B cell (primary cell): ENCODE data around the gene REV1.

ENCODE experiments used
- EZH2 ChIP-seq: IDR thresholded peaks from 2 replicates; pipeline ENCODE4 v1.6.1; 2012; ENCODE audit warnings: borderline replicate concordance, low read depth, mild to moderate bottlenecking, moderate library complexity, low read length; ENCODE audit not compliant: insufficient read depth, poor library complexity, severe bottlenecking
- TF ChIP-seq, protein P1 (sequence below): fragments of 200-600 bp; IDR thresholded peaks from one replicate; pipeline ENCODE4 v1.8.0; 2022; ENCODE audit warnings: antibody characterized with exemption, mild to moderate bottlenecking

DNA sequence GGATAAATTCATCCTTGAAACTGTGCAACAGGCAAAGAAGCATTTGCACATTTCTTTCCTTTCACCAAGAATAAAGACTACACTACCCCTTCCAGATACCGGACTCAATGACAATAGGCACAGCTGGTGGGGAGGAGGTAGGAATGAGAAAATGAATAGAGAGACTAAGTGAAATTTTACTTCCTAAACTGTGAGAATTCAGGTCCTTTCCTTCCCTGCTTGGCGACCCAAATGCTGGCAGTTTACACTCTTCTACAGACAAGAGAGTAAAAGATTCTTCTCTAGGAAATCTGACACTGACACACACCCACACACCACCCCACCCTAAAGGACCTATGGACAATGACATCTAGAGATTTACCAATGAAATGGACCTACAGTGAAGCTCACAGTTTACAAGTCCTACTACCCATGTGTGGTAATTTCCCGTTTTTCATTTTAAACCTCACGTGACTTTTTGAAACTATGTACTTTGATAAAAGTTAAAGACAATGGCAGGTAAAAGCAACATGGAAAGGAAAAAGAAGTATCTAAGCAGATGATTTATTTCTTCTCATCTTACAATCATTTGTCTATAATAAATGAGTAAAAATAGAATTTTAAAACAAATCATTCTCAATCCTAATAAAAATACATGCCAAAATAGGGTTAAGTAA, 27.9 kb downstream of the REV1 start:
- TF ChIP-seq, protein P1, sequence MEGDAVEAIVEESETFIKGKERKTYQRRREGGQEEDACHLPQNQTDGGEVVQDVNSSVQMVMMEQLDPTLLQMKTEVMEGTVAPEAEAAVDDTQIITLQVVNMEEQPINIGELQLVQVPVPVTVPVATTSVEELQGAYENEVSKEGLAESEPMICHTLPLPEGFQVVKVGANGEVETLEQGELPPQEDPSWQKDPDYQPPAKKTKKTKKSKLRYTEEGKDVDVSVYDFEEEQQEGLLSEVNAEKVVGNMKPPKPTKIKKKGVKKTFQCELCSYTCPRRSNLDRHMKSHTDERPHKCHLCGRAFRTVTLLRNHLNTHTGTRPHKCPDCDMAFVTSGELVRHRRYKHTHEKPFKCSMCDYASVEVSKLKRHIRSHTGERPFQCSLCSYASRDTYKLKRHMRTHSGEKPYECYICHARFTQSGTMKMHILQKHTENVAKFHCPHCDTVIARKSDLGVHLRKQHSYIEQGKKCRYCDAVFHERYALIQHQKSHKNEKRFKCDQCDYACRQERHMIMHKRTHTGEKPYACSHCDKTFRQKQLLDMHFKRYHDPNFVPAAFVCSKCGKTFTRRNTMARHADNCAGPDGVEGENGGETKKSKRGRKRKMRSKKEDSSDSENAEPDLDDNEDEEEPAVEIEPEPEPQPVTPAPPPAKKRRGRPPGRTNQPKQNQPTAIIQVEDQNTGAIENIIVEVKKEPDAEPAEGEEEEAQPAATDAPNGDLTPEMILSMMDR, result no peak
- no peak for TF ChIP-seq EZH2
